Effector memory CD4-positive, alpha-beta T cell (primary cell): ENCODE data around the gene BAHCC1.
"Not testable (repeated sequence)": the region's sequence is repeated elsewhere in the genome, so short reads cannot be mapped to it uniquely, and the experiment has no call there.

Source experiments
- DNase-seq, 3 donors: peaks; one replicate each; pipeline ENCODE4 v3.0.0-alpha.2; 2020
- H3K27ac ChIP-seq: 2 replicates; pipeline ENCODE4 v1.7.0; 2013; ENCODE audit warnings: mild to moderate bottlenecking, low read length, moderate library complexity; ENCODE audit not compliant: insufficient read depth, poor library complexity, severe bottlenecking
- H3K27me3 ChIP-seq: replicated peaks from 2 replicates; pipeline ENCODE4 v1.7.0; 2013; ENCODE audit warnings: mild to moderate bottlenecking, low read length; ENCODE audit not compliant: insufficient read depth, control insufficient read depth, poor library complexity, severe bottlenecking
- H3K36me3 ChIP-seq: 2 replicates; pipeline ENCODE4 v1.7.0; 2013; ENCODE audit warnings: mild to moderate bottlenecking, low read length, moderate library complexity; ENCODE audit not compliant: control insufficient read depth, insufficient read depth
- H3K4me1 ChIP-seq: 2 replicates; pipeline ENCODE4 v1.7.0; 2013; ENCODE audit warnings: low read length, mild to moderate bottlenecking; ENCODE audit not compliant: control insufficient read depth, insufficient read depth, poor library complexity, severe bottlenecking
- H3K4me3 ChIP-seq: 2 replicates; pipeline ENCODE4 v1.7.0; 2013; ENCODE audit warnings: low read length, low read depth, mild to moderate bottlenecking; ENCODE audit not compliant: insufficient read depth, poor library complexity, severe bottlenecking
- H3K9me3 ChIP-seq: 2 replicates; pipeline ENCODE4 v1.7.0; 2013; ENCODE audit warnings: mild to moderate bottlenecking, low read length, moderate library complexity; ENCODE audit not compliant: control insufficient read depth

Gene BAHCC1

GRCh38 chr17:81420769-81421462 lies 25.7 kb downstream of the BAHCC1 start:
- DNase-seq = no peak
- Histone ChIP-seq H3K9me3 (no peaks in the 10 kb centered on the region), H3K27ac (no peak overlapping the region), H3K36me3 (no peaks in the 10 kb centered on the region), H3K4me3 (no peak overlapping the region), H3K27me3 (peaks cover 3% of the 10 kb centered on the region), H3K4me1 (no peaks in the 10 kb centered on the region)

GRCh38 chr17:81422776-81423697 lies 27.8 kb downstream of the BAHCC1 start:
- no peak for DNase-seq
- Histone ChIP-seq H3K27ac (no peak overlapping the region), H3K27me3 (peaks cover 17% of the 10 kb centered on the region), H3K9me3 (no peaks in the 10 kb centered on the region), H3K4me1 (peaks cover 14% of the 10 kb centered on the region), H3K36me3 (no peaks in the 10 kb centered on the region), H3K4me3 (no peak overlapping the region)

GRCh38 chr17:81423698-81424071 lies 28.4 kb downstream of the BAHCC1 start:
- Histone ChIP-seq H3K9me3 (no peaks in the 10 kb centered on the region), H3K27me3 (peaks cover 24% of the 10 kb centered on the region), H3K4me1 (peaks cover 21% of the 10 kb centered on the region), H3K27ac (no peak overlapping the region), H3K4me3 (no peak overlapping the region), H3K36me3 (no peaks in the 10 kb centered on the region)
- DNase-seq = no peak

- Histone ChIP-seq H3K27ac (no peak overlapping the region), H3K4me1 (peaks cover 28% of the 10 kb centered on the region), H3K4me3 (no peak overlapping the region), H3K9me3 (no peaks in the 10 kb centered on the region), H3K36me3 (no peaks in the 10 kb centered on the region), H3K27me3 (peaks cover 30% of the 10 kb centered on the region)
- DNase-seq = no peak
These were observed 29.1 kb downstream of the BAHCC1 start for GRCh38 chr17:81424151-81425017.

GRCh38 chr17:81425041-81425440 lies 29.8 kb downstream of the BAHCC1 start:
- Histone ChIP-seq H3K27me3 (peaks cover 37% of the 10 kb centered on the region), H3K4me1 (peaks cover 35% of the 10 kb centered on the region)
- not testable (repeated sequence) for DNase-seq, H3K36me3 ChIP-seq, H3K4me3 ChIP-seq, H3K27ac ChIP-seq, H3K9me3 ChIP-seq

- Histone ChIP-seq H3K4me1 (peaks cover 38% of the 10 kb centered on the region), H3K27me3 (peaks cover 45% of the 10 kb centered on the region)
- not testable (repeated sequence) for H3K4me3 ChIP-seq, H3K9me3 ChIP-seq, DNase-seq, H3K36me3 ChIP-seq, H3K27ac ChIP-seq
These were observed 30.6 kb downstream of the BAHCC1 start for GRCh38 chr17:81425716-81426392.

GRCh38 chr17:81426393-81427172 lies 31.3 kb downstream of the BAHCC1 start:
- Histone ChIP-seq H3K4me1 (peaks cover 38% of the 10 kb centered on the region), H3K36me3 (no peaks in the 10 kb centered on the region), H3K4me3 (no peak overlapping the region), H3K9me3 (no peaks in the 10 kb centered on the region), H3K27ac (no peak overlapping the region), H3K27me3 (peaks cover 50% of the 10 kb centered on the region)
- DNase-seq = no peak

GRCh38 chr17:81427173-81428120 lies 32.2 kb downstream of the BAHCC1 start:
- no peak for DNase-seq
- H3K4me1 ChIP-seq = peaks cover 38% of the 10 kb centered on the region

More at GRCh38 chr17:81427173-81428120, 32.2 kb downstream of the BAHCC1 start:
- no peaks in the 10 kb centered on the region for H3K9me3 ChIP-seq
- H3K36me3 ChIP-seq = no peaks in the 10 kb centered on the region
- H3K27me3 ChIP-seq = peaks cover 48% of the 10 kb centered on the region
- no peak overlapping the region for H3K4me3 ChIP-seq
- no peak overlapping the region for H3K27ac ChIP-seq
